ENCODE measurements around the gene EEA1. TPM values are rescaled to one million over a fixed set of nuclear protein-coding genes. Genes with fewer than 3 reads are reported as not detected.

EEA1 gene
- total and polyA plus RNA-seq, 2 of the 8 experiments (the other 6 are each of a cell fraction or from before 2014, with no cell fraction given): 1.0 to 18.8 TPM

DNA sequence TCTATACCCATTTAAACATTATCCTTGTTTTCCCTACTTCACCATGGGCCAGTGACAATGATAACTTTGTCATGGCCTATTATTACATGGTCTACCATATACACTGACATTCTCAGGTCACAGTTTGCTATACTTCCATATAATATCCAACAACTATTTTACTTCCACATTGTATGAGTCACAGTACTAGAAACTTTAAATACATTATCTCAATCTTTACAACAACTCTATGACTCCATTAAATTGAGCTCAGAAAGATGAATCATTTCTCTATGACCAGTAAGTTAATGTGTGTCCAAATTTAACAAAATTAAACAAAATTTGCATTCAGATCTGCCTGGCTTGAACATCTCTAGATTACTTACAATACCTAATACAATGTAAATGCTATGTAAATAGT, 132.4 kb downstream of the EEA1 start (continued):
- TF ChIP-seq, protein P1, sequence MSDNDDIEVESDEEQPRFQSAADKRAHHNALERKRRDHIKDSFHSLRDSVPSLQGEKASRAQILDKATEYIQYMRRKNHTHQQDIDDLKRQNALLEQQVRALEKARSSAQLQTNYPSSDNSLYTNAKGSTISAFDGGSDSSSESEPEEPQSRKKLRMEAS (IDR thresholded peaks at IDR 0.05): no peak
- TF ChIP-seq RBBP5 (IDR thresholded peaks at IDR 0.05; ENCODE audit: borderline replicate concordance, low read depth, low read length) (no peak), TCF12 (IDR thresholded peaks at IDR 0.05; ENCODE audit: low read depth, low read length) (no peak)

All from H1 (cell line).